Hepatocyte (in vitro differentiated cells): ENCODE data around the gene KIAA0513. TPM values are rescaled to one million over a fixed set of nuclear protein-coding genes. Genes with fewer than 3 reads are reported as not detected.

Source experiments
- DNase-seq: peaks from one replicate; pipeline ENCODE4 v3.0.0-alpha.2; 2016; ENCODE audit warnings: low spot score
- H2AFZ ChIP-seq: fragments of 200-600 bp; sonication (generic); 2 replicates; pipeline ENCODE4 v1.6.0; 2016; ENCODE audit warnings: antibody characterized with exemption, mild to moderate bottlenecking
- H3K27ac ChIP-seq: fragments of 200-600 bp; sonication (generic); 2 replicates; pipeline ENCODE4 v1.5.1; 2016; ENCODE audit warnings: mild to moderate bottlenecking
- H3K27me3 ChIP-seq: fragments of 200-600 bp; sonication (generic); 2 replicates; pipeline ENCODE4 v1.6.1; 2016
- H3K36me3 ChIP-seq: fragments of 200-600 bp; sonication (generic); replicated peaks from 2 replicates; pipeline ENCODE4 v1.5.1; 2016; ENCODE audit warnings: low read depth; ENCODE audit not compliant: insufficient read depth
- H3K4me1 ChIP-seq: fragments of 200-600 bp; sonication (generic); 2 replicates; pipeline ENCODE4 v1.5.1; 2016; ENCODE audit warnings: mild to moderate bottlenecking, moderate library complexity; ENCODE audit not compliant: insufficient read depth
- H3K4me2 ChIP-seq: fragments of 200-600 bp; sonication (generic); 2 replicates; pipeline ENCODE4 v1.6.0; 2016
- H3K4me3 ChIP-seq: fragments of 200-600 bp; sonication (generic); 2 replicates; pipeline ENCODE4 v1.5.1; 2016; ENCODE audit warnings: mild to moderate bottlenecking
- H3K79me2 ChIP-seq: fragments of 200-600 bp; sonication (generic); 2 replicates; pipeline ENCODE4 v1.6.0; 2017; ENCODE audit warnings: mild to moderate bottlenecking
- H3K9me2 ChIP-seq: fragments of 200-600 bp; sonication (generic); replicated peaks from 2 replicates; pipeline ENCODE4 v1.6.0; 2017; ENCODE audit warnings: mild to moderate bottlenecking; ENCODE audit not compliant: insufficient read depth
- H3K9me3 ChIP-seq: fragments of 200-600 bp; sonication (generic); 2 replicates; pipeline ENCODE4 v1.5.1; 2016; ENCODE audit warnings: low read depth, mild to moderate bottlenecking
- H4K20me1 ChIP-seq: fragments of 200-600 bp; sonication (generic); 2 replicates; pipeline ENCODE4 v1.6.0; 2016; ENCODE audit warnings: mild to moderate bottlenecking; ENCODE audit not compliant: insufficient read depth, poor library complexity, severe bottlenecking
- EZH2 ChIP-seq: fragments of 200-600 bp; sonication (generic); IDR thresholded peaks from 2 replicates; pipeline ENCODE4 v1.6.1; 2016; ENCODE audit warnings: antibody characterized with exemption, mild to moderate bottlenecking, borderline replicate concordance
- EZH2phosphoT487 ChIP-seq: fragments of 200-600 bp; sonication (generic); IDR thresholded peaks from one replicate; pipeline ENCODE4 v1.6.1; 2018; ENCODE audit warnings: antibody characterized with exemption, mild to moderate bottlenecking, low read depth, moderate library complexity; ENCODE audit not compliant: unreplicated experiment, severe bottlenecking
- WGBS: methylation state at CpG from one replicate; pipeline ENCODE4 v1.1.6; 2016; ENCODE audit warnings: low lambda C conversion rate; ENCODE audit errors: missing lambda C conversion rate; 5-methylcytosine and 5-hydroxymethylcytosine counted together
- polyA plus RNA-seq: library from polyadenylated mRNA; unstranded; fragments of >200 nt; fragmentation: Nextera tagmentation; extraction: Ambion mirVana; gene quantifications from 2 replicates; pipeline ENCODE4 v1.2.1, GENCODE V29; 2016
- total RNA-seq: library from RNA; depleted of rRNA; stranded (reverse); fragments of >200 nt; gene quantifications from 2 replicates; pipeline ENCODE4 v1.2.3, GENCODE V29; 2014
- TF ChIP-seq, protein P1 (sequence below): fragments of 200-600 bp; sonication (generic); IDR thresholded peaks from 2 replicates; pipeline ENCODE4 v1.5.1; 2016; ENCODE audit warnings: antibody characterized with exemption, mild to moderate bottlenecking; ENCODE audit not compliant: poor library complexity

KIAA0513 gene
- total and polyA plus RNA-seq, 2 experiments from 2014 or later: 10.1 to 14.9 TPM

DNA sequence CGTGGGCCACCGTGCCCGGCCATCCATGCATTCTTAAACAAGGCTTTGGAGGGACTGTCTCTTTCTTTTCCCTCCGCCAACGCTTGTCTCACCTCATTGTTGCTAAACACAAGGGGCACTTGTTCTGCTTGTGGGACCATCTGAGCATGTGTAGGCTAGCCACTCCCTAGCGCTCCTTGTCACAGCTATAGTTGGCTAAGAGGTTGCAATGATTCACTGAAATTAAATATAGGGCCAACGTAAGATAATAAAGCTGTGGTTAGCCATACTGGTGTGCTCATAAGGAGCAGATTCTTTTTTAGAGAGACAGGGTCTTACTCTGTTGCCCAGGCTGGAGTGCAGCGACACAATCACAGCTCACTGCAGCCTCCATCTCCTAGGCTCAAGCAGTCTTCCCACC, 41.2 kb downstream of the KIAA0513 start:
- Histone ChIP-seq H3K4me1 (no peaks in the 10 kb centered on the region), H3K9me3 (no peaks in the 10 kb centered on the region), H3K9me2 (no peaks in the 10 kb centered on the region), H2AFZ (no peak overlapping the region), H3K27me3 (no peaks in the 10 kb centered on the region), H3K79me2 (no peaks in the 10 kb centered on the region), H4K20me1 (no peaks in the 10 kb centered on the region), H3K27ac (no peak overlapping the region), H3K4me2 (no peak overlapping the region), H3K4me3 (no peak overlapping the region), H3K36me3 (no peaks in the 10 kb centered on the region)
- TF ChIP-seq EZH2phosphoT487 (no peak), EZH2 (no peak)
- TF ChIP-seq, protein P1, sequence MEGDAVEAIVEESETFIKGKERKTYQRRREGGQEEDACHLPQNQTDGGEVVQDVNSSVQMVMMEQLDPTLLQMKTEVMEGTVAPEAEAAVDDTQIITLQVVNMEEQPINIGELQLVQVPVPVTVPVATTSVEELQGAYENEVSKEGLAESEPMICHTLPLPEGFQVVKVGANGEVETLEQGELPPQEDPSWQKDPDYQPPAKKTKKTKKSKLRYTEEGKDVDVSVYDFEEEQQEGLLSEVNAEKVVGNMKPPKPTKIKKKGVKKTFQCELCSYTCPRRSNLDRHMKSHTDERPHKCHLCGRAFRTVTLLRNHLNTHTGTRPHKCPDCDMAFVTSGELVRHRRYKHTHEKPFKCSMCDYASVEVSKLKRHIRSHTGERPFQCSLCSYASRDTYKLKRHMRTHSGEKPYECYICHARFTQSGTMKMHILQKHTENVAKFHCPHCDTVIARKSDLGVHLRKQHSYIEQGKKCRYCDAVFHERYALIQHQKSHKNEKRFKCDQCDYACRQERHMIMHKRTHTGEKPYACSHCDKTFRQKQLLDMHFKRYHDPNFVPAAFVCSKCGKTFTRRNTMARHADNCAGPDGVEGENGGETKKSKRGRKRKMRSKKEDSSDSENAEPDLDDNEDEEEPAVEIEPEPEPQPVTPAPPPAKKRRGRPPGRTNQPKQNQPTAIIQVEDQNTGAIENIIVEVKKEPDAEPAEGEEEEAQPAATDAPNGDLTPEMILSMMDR: no peak
- 97% methylated on average over 8 of the region's 8 CpGs for WGBS
- DNase-seq: no peak

DNA sequence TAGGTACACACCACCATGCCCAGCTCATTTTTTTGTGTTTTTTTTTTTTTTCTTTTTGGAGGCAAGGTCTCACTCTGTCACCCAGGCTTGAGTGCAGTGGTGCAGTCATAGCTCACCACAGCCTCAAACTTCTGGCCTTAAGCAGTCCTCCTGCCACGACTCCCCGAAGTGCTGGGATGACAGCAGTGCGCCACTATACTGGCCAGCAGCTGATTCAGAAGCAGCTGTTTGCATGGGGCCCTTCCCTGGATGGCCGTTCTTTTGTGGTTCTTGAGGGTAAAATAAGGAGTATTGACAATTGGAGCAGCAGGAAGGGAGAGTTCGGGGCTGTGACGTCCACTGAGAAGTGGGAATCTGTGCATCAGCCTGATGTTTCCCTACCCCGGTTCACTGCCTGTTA, 41.6 kb downstream of the KIAA0513 start:
- no peaks in the 10 kb centered on the region for H3K27me3 ChIP-seq
- no peaks in the 10 kb centered on the region for H3K9me2 ChIP-seq
- H3K27ac ChIP-seq: no peak overlapping the region
- no peak overlapping the region for H3K4me3 ChIP-seq
- DNase-seq: no peak
- no peaks in the 10 kb centered on the region for H3K9me3 ChIP-seq
- TF ChIP-seq, protein P1: no peak
- TF ChIP-seq EZH2phosphoT487 (no peak), EZH2 (no peak)
- H3K36me3 ChIP-seq: no peaks in the 10 kb centered on the region
- H4K20me1 ChIP-seq: no peaks in the 10 kb centered on the region
- H3K4me1 ChIP-seq: no peaks in the 10 kb centered on the region
- H2AFZ ChIP-seq: no peak overlapping the region
- H3K79me2 ChIP-seq: no peaks in the 10 kb centered on the region
- no peak overlapping the region for H3K4me2 ChIP-seq
- 90% methylated on average over 7 of the region's 7 CpGs for WGBS

DNA sequence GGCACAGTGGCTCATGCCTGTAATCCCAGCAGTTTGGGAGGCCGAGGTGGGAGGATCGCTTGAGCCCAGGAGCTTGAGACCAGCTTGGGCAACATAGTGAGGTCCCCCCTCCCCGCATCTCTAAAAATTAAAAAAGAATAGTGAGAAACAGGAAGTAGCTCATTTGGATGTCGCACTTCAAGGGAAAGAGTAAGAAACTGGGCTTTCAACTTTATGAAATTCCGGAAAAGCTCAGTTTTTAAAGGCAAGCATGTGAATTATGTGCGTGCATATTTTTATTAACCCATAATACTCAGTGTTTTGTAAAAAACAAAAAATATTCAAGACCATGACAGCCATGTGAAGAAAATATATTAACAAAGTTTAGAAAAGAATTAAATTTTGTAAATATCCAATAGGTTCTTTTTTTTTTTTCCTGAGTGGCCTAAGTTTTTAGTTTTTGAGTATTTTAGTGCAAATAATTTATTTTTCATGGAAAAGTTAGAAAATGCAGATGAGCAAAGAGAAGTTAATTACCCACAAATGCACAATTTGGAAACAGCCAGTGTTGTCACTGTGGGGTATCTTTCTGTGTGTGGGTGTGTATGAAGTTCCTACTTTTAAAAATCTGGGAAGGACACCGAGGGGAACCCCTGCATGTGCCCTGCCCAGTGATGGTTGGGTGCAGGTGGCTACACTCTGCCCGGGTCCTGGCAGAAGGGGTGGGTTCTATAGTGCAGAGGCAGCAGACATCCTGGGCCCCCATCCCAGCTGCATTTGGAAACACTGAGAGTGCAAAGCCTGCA, 44.7 kb downstream of the KIAA0513 start:
- no peaks in the 10 kb centered on the region for H3K9me2 ChIP-seq
- H3K36me3 ChIP-seq: no peaks in the 10 kb centered on the region
- no peaks in the 10 kb centered on the region for H3K9me3 ChIP-seq
- no peak overlapping the region for H2AFZ ChIP-seq
- no peak overlapping the region for H3K4me3 ChIP-seq
- H3K27ac ChIP-seq: no peak overlapping the region
- no peaks in the 10 kb centered on the region for H3K27me3 ChIP-seq
- H4K20me1 ChIP-seq: no peaks in the 10 kb centered on the region
- no peaks in the 10 kb centered on the region for H3K4me1 ChIP-seq
- H3K4me2 ChIP-seq: no peak overlapping the region
- 95% methylated on average over 8 of the region's 8 CpGs for WGBS
- no peaks in the 10 kb centered on the region for H3K79me2 ChIP-seq
- DNase-seq: no peak
- TF ChIP-seq EZH2phosphoT487 (no peak), EZH2 (no peak)
- TF ChIP-seq, protein P1: no peak
